Myocyte (in vitro differentiated cells): ENCODE measurements around the gene NOTO. TPM values are rescaled to one million over a fixed set of nuclear protein-coding genes. Genes with fewer than 3 reads are reported as not detected.

ENCODE experiments used
- DNase-seq: peaks from one replicate; pipeline ENCODE4 v3.0.0-alpha.2; 2012; ENCODE audit warnings: low read depth
- total RNA-seq: library from RNA; depleted of rRNA; stranded (reverse); fragments of >200 nt; gene quantifications from 2 replicates; pipeline ENCODE4 v1.2.3, GENCODE V29; 2014

NOTO gene
- total RNA-seq, 1 donor from 2014 or later: not detected

DNA sequence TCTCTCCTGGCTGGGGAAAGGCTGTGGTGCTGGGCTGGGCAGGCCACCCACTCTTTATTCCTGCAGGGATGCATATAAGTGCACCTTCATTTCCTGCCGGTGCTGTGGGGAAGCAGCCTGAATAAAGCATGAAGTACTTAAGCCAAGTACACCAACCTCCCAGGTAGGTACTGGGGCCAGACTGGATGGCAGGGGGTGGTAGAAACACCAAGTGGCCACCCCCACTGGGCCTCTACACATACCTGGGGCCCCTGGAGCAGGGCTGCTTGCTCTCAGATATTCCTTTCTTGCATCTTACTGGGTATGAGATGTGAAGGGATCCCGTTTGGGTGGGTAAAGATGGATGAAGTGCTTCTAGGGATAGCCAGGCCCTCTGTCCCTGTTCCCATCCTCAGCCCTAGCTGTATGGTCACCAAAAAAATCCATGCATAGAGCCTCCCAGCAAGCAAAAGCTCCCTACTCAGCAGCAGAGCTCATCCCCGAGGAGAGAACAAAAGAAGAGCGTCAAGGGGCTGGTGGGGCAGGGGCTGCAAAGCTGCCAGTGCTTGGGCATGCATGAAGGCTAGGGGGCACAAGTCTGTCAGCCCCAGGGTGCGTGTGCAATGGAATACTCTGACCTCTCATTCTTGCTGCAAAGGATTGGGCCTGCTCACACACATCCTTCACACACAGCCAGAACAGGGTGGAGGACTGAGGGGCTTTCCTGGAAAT, 53.7 kb downstream of the NOTO start:
- no peak for DNase-seq

DNA sequence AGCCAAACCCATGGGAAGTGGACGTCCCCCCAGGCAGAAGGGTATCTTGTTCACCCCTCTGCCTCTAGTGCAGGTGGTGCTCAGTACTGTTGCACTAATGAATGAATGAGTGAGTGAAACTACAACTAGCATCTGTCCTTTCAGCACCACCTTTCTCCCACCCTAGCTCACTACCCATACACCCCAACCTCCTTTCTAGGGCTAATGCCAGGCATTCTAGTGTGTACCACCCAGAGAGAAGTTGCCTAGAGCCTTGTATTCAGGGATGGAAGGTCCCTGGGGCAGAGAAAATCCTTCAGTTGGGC, 54.2 kb downstream of the NOTO start:
- DNase-seq: no peak

DNA sequence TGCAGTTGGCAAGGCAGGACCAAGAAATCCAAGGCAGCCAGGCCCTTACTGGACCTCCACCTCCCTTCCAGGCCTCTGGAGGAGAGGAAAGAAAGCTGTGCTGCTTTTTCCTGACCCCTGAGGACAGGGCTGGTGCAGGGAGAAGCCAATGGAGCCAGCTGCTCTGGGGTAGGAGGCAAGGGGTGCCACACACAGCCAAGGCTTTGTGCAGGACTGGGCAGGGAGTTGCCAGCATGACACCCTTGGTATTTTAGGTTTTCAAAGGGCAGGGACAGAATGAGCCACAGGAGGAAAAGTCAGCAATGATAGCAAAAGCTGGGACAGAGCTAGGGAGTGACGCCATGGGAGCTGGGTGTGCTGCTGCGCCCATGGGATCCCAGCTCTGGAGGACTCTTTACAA, 54.6 kb downstream of the NOTO start:
- peak; percentile 49 for DNase-seq

GRCh38 chr2:73257425-73258125, 55.2 kb downstream of the NOTO start:
- no peak for DNase-seq

GRCh38 chr2:73258186-73258912, 56.0 kb downstream of the NOTO start:
- no peak for DNase-seq

DNA sequence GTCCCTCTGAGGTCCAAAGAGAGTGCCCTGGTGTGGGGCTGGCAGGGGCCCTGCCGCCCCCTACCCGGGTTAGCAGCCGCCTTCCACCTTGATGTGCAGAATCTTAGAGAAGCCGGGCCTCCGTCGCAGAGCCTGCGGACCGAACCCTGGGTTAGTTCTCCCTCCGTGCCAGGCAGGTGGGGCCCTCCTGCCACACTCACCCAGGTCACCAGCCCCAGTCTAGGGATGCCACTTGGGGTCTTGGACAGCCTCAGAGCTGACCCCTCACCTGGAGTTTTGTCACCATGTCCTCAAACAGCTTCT, 56.5 kb downstream of the NOTO start:
- DNase-seq: no peak

- DNase-seq: no peak
These were observed 56.9 kb downstream of the NOTO start for GRCh38 chr2:73259276-73259675.

DNA sequence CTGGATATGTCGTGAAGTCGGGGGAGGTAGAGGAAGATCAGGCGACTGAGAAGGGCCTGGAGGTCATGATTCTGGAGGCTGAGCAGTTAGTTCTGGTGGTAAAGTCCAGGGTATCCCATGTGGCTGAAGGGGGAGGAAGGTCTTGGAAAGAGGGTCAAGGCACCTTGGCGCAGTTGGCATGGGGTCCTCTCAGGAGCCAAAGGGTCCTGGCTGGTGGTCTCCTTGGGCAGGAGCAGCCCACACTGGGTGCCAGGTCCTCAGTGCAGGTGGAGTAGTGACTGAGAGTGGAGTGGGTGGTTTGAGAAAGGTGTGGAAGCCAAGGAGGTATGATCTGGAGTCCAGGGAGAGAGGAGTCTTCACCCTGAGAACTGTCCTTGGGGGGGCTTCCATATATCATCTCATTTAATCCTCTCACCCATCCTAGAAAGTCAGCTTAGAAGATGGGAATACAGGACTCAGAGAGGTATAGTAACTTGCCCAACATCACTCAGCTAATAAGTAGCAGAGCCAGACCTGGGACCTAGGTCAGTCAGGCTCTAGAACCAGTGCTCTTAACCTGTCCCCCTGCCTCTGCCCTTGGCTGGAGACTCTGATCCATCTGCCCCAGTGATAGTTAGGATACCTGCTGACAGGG, 57.4 kb downstream of the NOTO start:
- no peak for DNase-seq

DNA sequence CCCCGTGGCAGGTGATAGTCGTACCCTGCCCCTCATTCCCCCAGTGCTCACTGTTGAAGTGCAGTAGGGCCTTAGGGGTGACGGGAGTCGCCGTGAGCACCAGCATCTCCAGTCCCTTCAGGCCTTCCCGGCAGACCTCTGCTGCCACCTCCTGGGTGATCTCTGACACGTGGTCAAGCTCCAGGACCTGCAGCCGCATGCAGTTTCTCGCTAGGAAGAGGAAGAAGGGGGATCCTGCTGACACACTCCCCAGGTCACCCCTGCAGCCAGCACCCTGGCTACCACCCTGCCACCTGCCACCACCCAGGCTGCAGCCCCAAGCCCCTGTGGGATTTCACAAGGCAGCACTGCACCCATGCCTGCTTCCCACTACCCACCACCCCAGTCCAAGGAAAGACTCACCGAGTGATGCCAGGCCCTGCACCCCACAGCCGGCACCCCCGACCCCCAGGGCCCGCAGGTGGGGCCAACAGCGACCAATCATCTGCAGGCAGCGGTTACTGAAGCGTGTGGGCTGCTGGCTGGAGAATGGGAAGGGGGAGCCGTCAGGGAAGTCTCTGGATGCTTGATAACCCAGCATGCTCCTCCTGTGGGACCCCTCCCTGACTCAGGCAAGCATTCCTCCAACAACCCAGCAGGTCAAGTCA, 58.1 kb downstream of the NOTO start:
- DNase-seq: peak; percentile 64

Other genes with a start within 250 kb of the NOTO start
- 8.0 and 9.5 TPM in 2 replicates for gene SFXN5, start 130.9 kb upstream of the NOTO start, total RNA-seq
- gene RAB11FIP5, start 89.6 kb upstream of the NOTO start, total RNA-seq: 87.2 and 111 TPM in 2 replicates
- gene SMYD5, start 11.7 kb downstream of the NOTO start, total RNA-seq: 18.9 and 20.0 TPM in 2 replicates
- gene PRADC1, start 30.7 kb downstream of the NOTO start, total RNA-seq: 101 and 102 TPM in 2 replicates
- 425 and 436 TPM in 2 replicates for gene CCT7, start 31.7 kb downstream of the NOTO start, total RNA-seq
- gene FBXO41, start 81.9 kb downstream of the NOTO start, total RNA-seq: 2.6 and 7.3 TPM in 2 replicates
- gene EGR4, start 91.0 kb downstream of the NOTO start, total RNA-seq: not detected in 2 replicates
- 18.4 and 23.4 TPM in 2 replicates for gene ALMS1, start 183.3 kb downstream of the NOTO start, total RNA-seq